Measurements from ENCODE around the gene COMMD1. TPM values are rescaled to one million over a fixed set of nuclear protein-coding genes. Genes with fewer than 3 reads are reported as not detected.

Gene COMMD1
- polyA plus RNA-seq, 1 donor (not counting 4 experiments of a cell fraction or from before 2014, with no cell fraction given): 44.8 TPM

DNA sequence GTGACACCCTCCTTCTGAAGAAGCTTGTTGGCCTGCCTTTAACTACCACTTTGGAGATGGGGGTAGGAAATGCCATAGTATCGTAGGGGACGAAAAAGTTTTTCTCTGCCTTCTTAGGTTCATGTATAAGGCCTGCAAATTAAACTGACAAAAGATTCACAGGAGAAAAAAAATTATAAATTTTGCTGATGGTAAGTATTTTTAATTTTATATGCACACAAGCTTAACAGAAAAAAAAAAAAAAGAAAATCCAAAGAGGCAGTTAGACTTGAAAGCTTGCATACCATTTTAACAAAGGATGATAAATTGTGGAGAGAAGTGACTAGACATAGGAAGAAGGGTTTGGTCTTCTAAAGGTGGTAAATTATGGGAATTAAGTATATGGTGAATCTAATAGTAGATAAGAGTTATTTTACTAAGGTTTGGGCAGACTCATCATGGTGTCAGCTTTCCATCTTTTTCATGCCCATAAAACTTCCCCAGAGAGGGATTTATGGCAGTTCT lies 227.9 kb downstream of the COMMD1 start:
- H3K9me1 ChIP-seq (ENCODE audit: control insufficient read depth, extremely low read depth, insufficient read depth, low read length): no peaks in the 10 kb centered on the region
- no peak overlapping the region for H3K9ac ChIP-seq (ENCODE audit: control insufficient read depth, extremely low read depth, insufficient read depth, low read length)
- H3K4me3 ChIP-seq (ENCODE audit: control insufficient read depth in 2 of 3, extremely low read depth in 1 of 3, insufficient read depth in 2 of 3, low read depth in 1 of 3, low read length in 3 of 3): no peak overlapping the region
- no peaks in the 10 kb centered on the region for H3K79me2 ChIP-seq (ENCODE audit: control insufficient read depth, insufficient read depth, low read length)
- no peak overlapping the region for H3K27ac ChIP-seq (ENCODE audit: control insufficient read depth, insufficient read depth, low read length)
- H3K4me1 ChIP-seq (ENCODE audit: control insufficient read depth, extremely low read depth, insufficient read depth, low read length): no peaks in the 10 kb centered on the region
- no peaks in the 10 kb centered on the region for H3K36me3 ChIP-seq (ENCODE audit: control insufficient read depth in 2 of 2, extremely low read depth in 1 of 2, insufficient read depth in 2 of 2, low read length in 2 of 2)
- dilution Hi-C loops (cut with MboI; ENCODE audit: extremely low pct_ligation_motif_present, low sequenced_read_pairs): no loop called here
- no peaks in the 10 kb centered on the region for H3K27me3 ChIP-seq (ENCODE audit: control insufficient read depth, extremely low read depth, insufficient read depth, low read length)
- FAIRE-seq (no peak), DNase-seq (ENCODE audit: low read depth, low spot score) (no peak)
- H4K20me1 ChIP-seq (ENCODE audit: control insufficient read depth, extremely low read depth, insufficient read depth, low read length): no peaks in the 10 kb centered on the region
- no peak overlapping the region for H3K4me2 ChIP-seq (ENCODE audit: control insufficient read depth, extremely low read depth, insufficient read depth, low read depth, low read length)
- H2AFZ ChIP-seq (ENCODE audit: control insufficient read depth, low read length): no peak overlapping the region
- no peaks in the 10 kb centered on the region for H3K9me3 ChIP-seq (ENCODE audit: control insufficient read depth, low read depth, low read length)
- TF ChIP-seq, protein P1, sequence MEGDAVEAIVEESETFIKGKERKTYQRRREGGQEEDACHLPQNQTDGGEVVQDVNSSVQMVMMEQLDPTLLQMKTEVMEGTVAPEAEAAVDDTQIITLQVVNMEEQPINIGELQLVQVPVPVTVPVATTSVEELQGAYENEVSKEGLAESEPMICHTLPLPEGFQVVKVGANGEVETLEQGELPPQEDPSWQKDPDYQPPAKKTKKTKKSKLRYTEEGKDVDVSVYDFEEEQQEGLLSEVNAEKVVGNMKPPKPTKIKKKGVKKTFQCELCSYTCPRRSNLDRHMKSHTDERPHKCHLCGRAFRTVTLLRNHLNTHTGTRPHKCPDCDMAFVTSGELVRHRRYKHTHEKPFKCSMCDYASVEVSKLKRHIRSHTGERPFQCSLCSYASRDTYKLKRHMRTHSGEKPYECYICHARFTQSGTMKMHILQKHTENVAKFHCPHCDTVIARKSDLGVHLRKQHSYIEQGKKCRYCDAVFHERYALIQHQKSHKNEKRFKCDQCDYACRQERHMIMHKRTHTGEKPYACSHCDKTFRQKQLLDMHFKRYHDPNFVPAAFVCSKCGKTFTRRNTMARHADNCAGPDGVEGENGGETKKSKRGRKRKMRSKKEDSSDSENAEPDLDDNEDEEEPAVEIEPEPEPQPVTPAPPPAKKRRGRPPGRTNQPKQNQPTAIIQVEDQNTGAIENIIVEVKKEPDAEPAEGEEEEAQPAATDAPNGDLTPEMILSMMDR (optimal IDR thresholded peaks at IDR 0.05 in 1 of 3, IDR thresholded peaks at IDR 0.05 in 1 of 3, conservative IDR thresholded peaks at IDR 0.05 in 1 of 3; ENCODE audit: extremely low read depth in 1 of 3, insufficient read depth in 2 of 3, low read length in 3 of 3): no peak
- no peak for TF ChIP-seq EZH2 (IDR thresholded peaks at IDR 0.05; ENCODE audit: low read length)

DNA sequence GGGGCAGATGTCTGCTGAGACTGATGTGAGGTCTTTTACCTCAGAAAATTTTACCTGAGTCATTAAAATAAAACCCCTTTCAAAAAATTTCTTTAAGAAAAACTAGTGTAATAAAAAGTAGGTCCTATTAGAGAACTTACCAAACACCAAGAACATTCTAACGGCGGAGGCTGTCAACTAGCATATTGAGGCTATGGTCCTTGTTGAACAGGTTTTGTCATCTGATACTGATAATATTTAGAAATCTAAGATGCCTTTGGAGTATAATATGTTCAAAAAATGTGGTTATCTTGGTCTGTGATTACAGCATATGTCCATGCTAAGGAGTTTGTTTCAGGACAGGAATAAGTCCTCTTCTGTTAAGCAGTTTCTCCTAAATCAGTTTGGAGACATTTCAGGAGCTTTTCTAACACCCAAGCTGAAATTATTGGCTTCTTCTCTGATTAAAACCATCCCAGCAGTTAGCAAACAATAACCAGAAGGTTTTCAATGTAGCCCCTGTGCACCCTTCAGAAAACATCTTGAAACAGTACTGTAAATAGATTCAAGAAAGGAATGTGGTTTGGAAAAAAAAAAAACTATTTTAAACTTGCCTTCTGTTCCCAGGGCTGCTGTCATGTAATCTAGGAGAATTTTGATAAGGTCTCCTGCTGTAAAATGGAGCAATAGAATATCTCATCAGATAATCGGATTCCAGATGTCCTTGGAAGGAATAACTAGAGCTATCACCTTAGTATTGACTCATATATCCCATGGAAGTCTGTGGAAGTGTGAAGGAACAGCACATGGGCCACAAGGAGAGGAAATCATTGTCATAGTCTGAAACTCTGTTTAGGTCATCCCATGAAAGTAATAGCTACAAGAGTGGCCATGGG lies 231.7 kb downstream of the COMMD1 start:
- no peak for FAIRE-seq
- H3K9me3 ChIP-seq (ENCODE audit: control insufficient read depth, low read depth, low read length): no peaks in the 10 kb centered on the region
- dilution Hi-C loops (cut with MboI; ENCODE audit: extremely low pct_ligation_motif_present, low sequenced_read_pairs): no loop called here

More for the DNA sequence above, 231.7 kb downstream of the COMMD1 start:
- Histone ChIP-seq H3K4me3 (ENCODE audit: control insufficient read depth in 2 of 3, extremely low read depth in 1 of 3, insufficient read depth in 2 of 3, low read depth in 1 of 3, low read length in 3 of 3) (no peak overlapping the region), H3K27ac (ENCODE audit: control insufficient read depth, insufficient read depth, low read length) (no peak overlapping the region), H2AFZ (ENCODE audit: control insufficient read depth, low read length) (no peak overlapping the region), H3K9me1 (ENCODE audit: control insufficient read depth, extremely low read depth, insufficient read depth, low read length) (no peaks in the 10 kb centered on the region), H3K79me2 (ENCODE audit: control insufficient read depth, insufficient read depth, low read length) (no peaks in the 10 kb centered on the region), H3K27me3 (ENCODE audit: control insufficient read depth, extremely low read depth, insufficient read depth, low read length) (no peaks in the 10 kb centered on the region), H3K9ac (ENCODE audit: control insufficient read depth, extremely low read depth, insufficient read depth, low read length) (no peak overlapping the region), H3K4me1 (ENCODE audit: control insufficient read depth, extremely low read depth, insufficient read depth, low read length) (peaks cover 6% of the 10 kb centered on the region), H3K4me2 (ENCODE audit: control insufficient read depth, extremely low read depth, insufficient read depth, low read depth, low read length) (no peak overlapping the region), H4K20me1 (ENCODE audit: control insufficient read depth, extremely low read depth, insufficient read depth, low read length) (no peaks in the 10 kb centered on the region), H3K36me3 (ENCODE audit: control insufficient read depth in 2 of 2, extremely low read depth in 1 of 2, insufficient read depth in 2 of 2, low read length in 2 of 2) (no peaks in the 10 kb centered on the region)
- no peak for TF ChIP-seq EZH2 (IDR thresholded peaks at IDR 0.05; ENCODE audit: low read length)
- TF ChIP-seq, protein P1 (optimal IDR thresholded peaks at IDR 0.05 in 1 of 3, IDR thresholded peaks at IDR 0.05 in 1 of 3, conservative IDR thresholded peaks at IDR 0.05 in 1 of 3; ENCODE audit: extremely low read depth in 1 of 3, insufficient read depth in 2 of 3, low read length in 3 of 3): no peak
- no peak for DNase-seq (ENCODE audit: low read depth, low spot score)
